GM23248 (cell line): ENCODE data around the gene UAP1L1. TPM values are rescaled to one million over a fixed set of nuclear protein-coding genes. Genes with fewer than 3 reads are reported as not detected.
A peak's percentile ranks its signal among the peaks of the same experiment; 100 is the strongest.

ENCODE experiments used
- DNase-seq: peaks from one replicate; pipeline ENCODE4 v3.0.0-alpha.2; 2015
- H2AFZ ChIP-seq: fragments of 200-600 bp; sonication (generic); 2 replicates; pipeline ENCODE4 v1.6.1; 2016; ENCODE audit warnings: antibody characterized with exemption
- H3F3A ChIP-seq: fragments of 200-600 bp; sonication (generic); 2 replicates; pipeline ENCODE4 v1.6.1; 2016; ENCODE audit warnings: mild to moderate bottlenecking, antibody characterized with exemption, mixed run types; ENCODE audit not compliant: insufficient read depth
- H3K27ac ChIP-seq: fragments of 200-600 bp; sonication (generic); 2 replicates; pipeline ENCODE4 v1.5.1; 2016; ENCODE audit warnings: mild to moderate bottlenecking
- H3K27me3 ChIP-seq: fragments of 200-600 bp; sonication (generic); replicated peaks from 2 replicates; pipeline ENCODE4 v1.6.1; 2016; ENCODE audit warnings: mild to moderate bottlenecking; ENCODE audit not compliant: insufficient read depth
- H3K36me3 ChIP-seq: fragments of 200-600 bp; sonication (generic); 2 replicates; pipeline ENCODE4 v1.6.1; 2016; ENCODE audit warnings: low read depth, mild to moderate bottlenecking
- H3K4me1 ChIP-seq: fragments of 200-600 bp; sonication (generic); 2 replicates; pipeline ENCODE4 v1.6.1; 2016; ENCODE audit warnings: mild to moderate bottlenecking; ENCODE audit not compliant: insufficient read depth
- H3K4me2 ChIP-seq: fragments of 200-600 bp; sonication (generic); one replicate; pipeline ENCODE4 v1.6.1; 2016; ENCODE audit warnings: mild to moderate bottlenecking; ENCODE audit not compliant: unreplicated experiment
- H3K4me3 ChIP-seq: fragments of 200-600 bp; sonication (generic); 2 replicates; pipeline ENCODE4 v1.5.1; 2016; ENCODE audit warnings: mild to moderate bottlenecking
- H3K79me2 ChIP-seq: fragments of 200-600 bp; sonication (generic); 2 replicates; pipeline ENCODE4 v1.6.1; 2016; ENCODE audit warnings: mild to moderate bottlenecking; ENCODE audit not compliant: insufficient read depth
- H3K9ac ChIP-seq: fragments of 200-600 bp; sonication (generic); 2 replicates; pipeline ENCODE4 v1.6.1; 2016; ENCODE audit warnings: mild to moderate bottlenecking
- H3K9me2 ChIP-seq: fragments of 200-600 bp; sonication (generic); 2 replicates; pipeline ENCODE4 v1.6.1; 2016; ENCODE audit warnings: mixed run types, mild to moderate bottlenecking, moderate library complexity; ENCODE audit not compliant: insufficient read depth
- H3K9me3 ChIP-seq: fragments of 200-600 bp; sonication (generic); one replicate; pipeline ENCODE4 v1.6.1; 2017; ENCODE audit warnings: low read depth
- H4K20me1 ChIP-seq: fragments of 200-600 bp; sonication (generic); 2 replicates; pipeline ENCODE4 v1.6.0; 2016; ENCODE audit not compliant: insufficient read depth
- EZH2 ChIP-seq: fragments of 200-600 bp; sonication (generic); IDR thresholded peaks from 2 replicates; pipeline ENCODE4 v1.6.1; 2018; ENCODE audit warnings: antibody characterized with exemption, mild to moderate bottlenecking; ENCODE audit not compliant: insufficient read depth, poor library complexity, severe bottlenecking
- EZH2phosphoT487 ChIP-seq: fragments of 200-600 bp; sonication (generic); IDR thresholded peaks from 2 replicates; pipeline ENCODE4 v1.6.1; 2018; ENCODE audit warnings: antibody characterized with exemption, moderate library complexity, mild to moderate bottlenecking, low read depth; ENCODE audit not compliant: insufficient read depth
- WGBS, 2 experiments: methylation state at CpG; one replicate each; pipeline ENCODE4 v1.1.6; 2015 to 2017; ENCODE audit warnings: low lambda C conversion rate in 2 of 2, low coverage in 1 of 2; ENCODE audit errors: missing lambda C conversion rate in 2 of 2; 5-methylcytosine and 5-hydroxymethylcytosine counted together
- in situ Hi-C: fragments of 300-500 bp; cut with MboI; formaldehyde crosslinking; loops from 2 replicates; pipeline ENCODE4 v1.15.0; 2020
- polyA plus RNA-seq: library from polyadenylated mRNA; unstranded; fragments of >200 nt; fragmentation: Nextera tagmentation; extraction: Ambion mirVana; gene quantifications from 2 replicates; pipeline ENCODE4 v1.2.1, GENCODE V29; 2016
- total RNA-seq: library from RNA; depleted of rRNA; stranded (reverse); fragments of >200 nt; shearing (Covaris generic); gene quantifications from 2 replicates; pipeline ENCODE4 v1.2.3, GENCODE V29; 2014

The UAP1L1 gene
- total and polyA plus RNA-seq, 2 experiments from 2014 or later, result 4.3 to 5.7 TPM

DNA sequence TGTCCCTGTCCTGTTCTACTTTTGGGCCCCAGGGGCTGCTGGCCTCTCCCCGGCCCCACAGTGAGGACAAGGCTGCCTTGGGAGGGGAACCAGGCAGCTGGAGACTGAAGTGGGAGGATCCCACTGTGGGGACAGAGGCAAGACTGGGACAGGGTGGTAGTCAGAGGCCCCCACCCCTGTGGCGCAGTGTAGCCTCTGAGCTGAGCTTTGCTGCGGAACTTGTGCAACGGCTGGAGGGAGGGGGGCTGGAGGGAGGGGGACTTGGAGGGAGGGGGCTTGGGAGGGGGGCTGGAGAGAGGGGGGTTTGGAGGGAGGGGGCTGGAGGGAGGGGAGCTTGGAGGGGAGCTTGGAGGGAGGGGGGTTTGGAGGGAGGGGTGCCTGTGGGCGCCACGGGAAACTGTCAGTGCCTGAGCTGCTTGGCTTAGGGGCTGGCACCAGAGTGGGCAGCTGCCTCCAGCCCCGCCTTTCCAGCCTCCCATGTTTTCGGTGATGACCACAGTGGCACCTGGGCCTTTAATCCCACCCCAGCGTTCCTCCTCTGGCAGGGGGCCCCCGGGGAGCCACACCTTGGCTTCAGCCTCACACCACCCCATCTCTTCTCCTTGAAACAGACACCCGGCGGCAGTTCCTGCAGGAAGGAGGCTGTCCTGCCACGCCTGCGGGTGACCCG lies 43.1 kb upstream of the UAP1L1 start:
- Histone ChIP-seq H3K4me3 (no peak overlapping the region), H3K9me2 (no peaks in the 10 kb centered on the region), H3K4me2 (no peak overlapping the region), H3K36me3 (no peaks in the 10 kb centered on the region), H3K9me3 (no peaks in the 10 kb centered on the region), H4K20me1 (no peaks in the 10 kb centered on the region), H3F3A (no peaks in the 10 kb centered on the region), H3K4me1 (no peaks in the 10 kb centered on the region), H3K79me2 (no peaks in the 10 kb centered on the region), H3K9ac (no peak overlapping the region), H3K27me3 (no peaks in the 10 kb centered on the region), H3K27ac (no peak overlapping the region), H2AFZ (no peak overlapping the region)
- in situ Hi-C loops, result loop anchor here (10.0 kb wide), 1 partner anchor 259 kb away; no protein-coding TSS in a partner anchor
- 38 to 52% methylated on average over 10 to 15 of the region's 15 CpGs for WGBS, 2 experiments
- DNase-seq, result no peak
- TF ChIP-seq EZH2, result no peak
- TF ChIP-seq EZH2phosphoT487, result no peak

DNA sequence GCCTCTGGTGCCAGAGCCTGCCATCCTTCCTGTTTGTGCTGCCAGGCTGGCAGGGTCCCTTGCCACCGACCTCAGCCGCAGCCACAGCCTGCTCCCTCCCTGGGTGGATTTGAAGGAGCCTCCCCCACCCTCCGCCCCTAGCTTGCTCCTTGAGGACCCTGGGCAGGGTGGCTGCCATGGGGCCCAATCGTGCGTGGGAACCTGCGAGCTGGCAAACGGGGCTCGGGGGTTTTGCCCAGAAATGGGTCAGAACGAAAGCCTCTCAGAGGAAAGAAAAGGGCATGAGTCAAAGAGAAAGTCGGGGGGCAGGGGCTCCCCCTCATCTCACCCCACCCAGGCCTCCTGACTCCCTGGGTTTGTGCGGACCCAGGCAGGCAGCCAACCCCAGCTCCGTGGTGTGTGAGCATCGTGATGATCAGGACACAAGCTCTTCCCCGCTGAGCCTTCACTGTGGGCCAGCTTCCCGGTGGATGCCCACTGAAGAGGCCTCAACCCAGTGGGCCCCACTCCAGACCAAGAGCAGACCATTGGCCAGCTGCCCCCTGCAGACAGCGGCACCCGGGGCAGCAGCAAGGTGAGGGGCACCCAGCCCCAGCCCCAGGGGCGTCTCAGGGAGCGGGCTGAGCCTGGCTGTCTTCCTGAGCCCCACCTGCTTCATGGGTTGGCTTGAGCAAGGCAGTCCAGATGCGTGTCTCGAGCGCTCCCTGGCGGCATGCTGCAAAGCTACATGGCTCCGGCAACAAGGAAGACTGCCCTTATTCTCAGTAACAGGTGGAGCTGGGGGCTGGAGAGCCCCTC lies 42.4 kb upstream of the UAP1L1 start:
- no peak for TF ChIP-seq EZH2
- TF ChIP-seq EZH2phosphoT487, result no peak
- H3K9me3 ChIP-seq, result no peaks in the 10 kb centered on the region
- H3K4me1 ChIP-seq, result no peaks in the 10 kb centered on the region
- H3K27ac ChIP-seq, result no peak overlapping the region
- no peaks in the 10 kb centered on the region for H3F3A ChIP-seq
- in situ Hi-C loops, result loop anchor here (10.0 kb wide), 1 partner anchor 260 kb away; no protein-coding TSS in a partner anchor
- H3K79me2 ChIP-seq, result no peaks in the 10 kb centered on the region
- WGBS, 2 experiments, result 8 to 11% methylated on average over 18 to 24 of the region's 24 CpGs
- no peak overlapping the region for H3K9ac ChIP-seq
- H3K9me2 ChIP-seq, result no peaks in the 10 kb centered on the region
- peak; percentile 87 for DNase-seq
- H3K27me3 ChIP-seq, result no peaks in the 10 kb centered on the region
- H3K4me2 ChIP-seq, result no peak overlapping the region
- H2AFZ ChIP-seq, result no peak overlapping the region
- no peaks in the 10 kb centered on the region for H3K36me3 ChIP-seq
- no peaks in the 10 kb centered on the region for H4K20me1 ChIP-seq
- H3K4me3 ChIP-seq, result no peak overlapping the region

DNA sequence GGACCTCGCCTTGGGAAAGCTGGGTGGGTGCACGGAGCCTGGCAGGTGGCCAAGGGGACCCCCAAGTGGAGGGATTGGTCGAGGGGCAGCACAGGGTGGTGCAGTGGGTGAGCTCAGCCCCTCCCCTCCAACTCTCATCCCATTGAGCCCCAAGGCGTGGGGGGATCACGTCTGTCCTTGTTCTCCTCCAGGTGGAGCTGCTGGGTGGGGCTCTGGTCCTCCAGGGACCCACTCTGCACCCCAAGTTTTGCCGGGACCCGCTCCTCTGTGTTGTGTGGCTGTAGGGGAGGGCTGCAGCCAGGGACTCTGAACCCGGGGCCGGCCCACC lies 41.8 kb upstream of the UAP1L1 start:
- H3K36me3 ChIP-seq, result no peaks in the 10 kb centered on the region
- no peak for DNase-seq
- no peaks in the 10 kb centered on the region for H3F3A ChIP-seq
- no peak overlapping the region for H3K9ac ChIP-seq
- H3K27ac ChIP-seq, result no peak overlapping the region
- no peak for TF ChIP-seq EZH2
- no peak for TF ChIP-seq EZH2phosphoT487
- no peak overlapping the region for H3K4me3 ChIP-seq
- 16 to 28% methylated on average over 7 to 9 of the region's 9 CpGs for WGBS, 2 experiments
- no peaks in the 10 kb centered on the region for H3K4me1 ChIP-seq
- no peaks in the 10 kb centered on the region for H3K27me3 ChIP-seq
- no peaks in the 10 kb centered on the region for H3K9me3 ChIP-seq
- H3K9me2 ChIP-seq, result no peaks in the 10 kb centered on the region
- H3K79me2 ChIP-seq, result no peaks in the 10 kb centered on the region
- H2AFZ ChIP-seq, result no peak overlapping the region
- in situ Hi-C loops, result loop anchor here (10.0 kb wide), 1 partner anchor 261 kb away; no protein-coding TSS in a partner anchor
- no peaks in the 10 kb centered on the region for H4K20me1 ChIP-seq
- H3K4me2 ChIP-seq, result no peak overlapping the region

DNA sequence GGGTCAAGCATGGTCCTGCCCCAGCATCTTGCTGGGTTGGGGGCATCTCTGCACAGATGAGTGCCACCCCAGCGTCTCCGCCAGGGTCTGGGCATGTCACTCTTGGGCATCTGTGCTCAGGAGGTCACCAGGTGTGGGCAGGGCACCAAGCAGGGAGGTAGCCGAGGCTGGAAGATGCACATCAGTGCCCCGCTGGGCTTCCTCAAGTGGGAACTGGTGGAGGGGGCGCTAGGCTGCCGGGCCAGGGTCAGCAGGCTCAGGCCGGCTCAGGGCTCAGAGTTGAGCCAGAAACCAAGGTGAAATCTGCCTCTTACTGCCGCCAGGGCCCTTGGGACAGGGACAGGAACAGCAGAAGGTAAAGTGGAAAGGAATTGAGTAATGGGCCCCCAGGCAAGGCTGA lies 41.4 kb upstream of the UAP1L1 start:
- Histone ChIP-seq H4K20me1 (no peaks in the 10 kb centered on the region), H3K9ac (no peak overlapping the region), H3F3A (no peaks in the 10 kb centered on the region), H3K9me3 (no peaks in the 10 kb centered on the region), H3K4me3 (no peak overlapping the region), H3K79me2 (no peaks in the 10 kb centered on the region), H3K27me3 (no peaks in the 10 kb centered on the region), H3K36me3 (no peaks in the 10 kb centered on the region), H3K27ac (no peak overlapping the region), H3K4me2 (no peak overlapping the region), H3K9me2 (no peaks in the 10 kb centered on the region), H2AFZ (no peak overlapping the region), H3K4me1 (no peaks in the 10 kb centered on the region)
- in situ Hi-C loops, result loop anchor here (10.0 kb wide), 1 partner anchor 261 kb away; no protein-coding TSS in a partner anchor
- no peak for TF ChIP-seq EZH2phosphoT487
- no peak for TF ChIP-seq EZH2
- DNase-seq, result no peak
- WGBS, 2 experiments, result 75 to 79% methylated on average over 8 of the region's 8 CpGs
